H1 (cell line): ENCODE data around the gene CYTH1. TPM values are rescaled to one million over a fixed set of nuclear protein-coding genes. Genes with fewer than 3 reads are reported as not detected.

ENCODE experiments used
- BCL11A ChIP-seq, 2 experiments: IDR thresholded peaks; one replicate each; pipeline ENCODE4 v1.6.1; 2011; ENCODE audit warnings: low read depth in 2 of 2, low read length in 2 of 2, mild to moderate bottlenecking in 2 of 2
- EGR1 ChIP-seq: IDR thresholded peaks from 2 replicates; pipeline ENCODE4 v1.6.1; 2011; ENCODE audit warnings: low read depth, low read length, borderline replicate concordance
- HDAC6 ChIP-seq: IDR thresholded peaks from one replicate; pipeline ENCODE4 v1.7.1; 2012; ENCODE audit warnings: low read depth, mild to moderate bottlenecking, inconsistent platforms, low read length, moderate library complexity
- JUN ChIP-seq: IDR thresholded peaks from 2 replicates; pipeline ENCODE4 v1.6.1; 2011; ENCODE audit warnings: low read depth, mild to moderate bottlenecking, improper control_type of control experiment, low read length
- YY1 ChIP-seq: IDR thresholded peaks from 2 replicates; pipeline ENCODE4 v1.6.1; 2011; ENCODE audit warnings: low read depth, mild to moderate bottlenecking, low read length
- polyA plus RNA-seq, 7 experiments: library from polyadenylated mRNA; depleted of rRNA in 3 of 7; stranded (reverse) in 5 of 7; unstranded in 2 of 7; fragments of >200 nt in 5 of 7; fragments of 200-250 nt in 2 of 7; gene quantifications; 1 replicate in 5 of 7; 2 replicates in 1 of 7; 4 replicates in 1 of 7; pipeline versions ENCODE4 v1.2.1 to v1.2.3, GENCODE V29; 2011 to 2013; ENCODE audit warnings: missing spikeins in 2 of 7, mixed read lengths in 2 of 7
- total RNA-seq: library from RNA; stranded (reverse); fragmentation: NEBNext Ultra II Directional; extraction: Animal tissue kit (Norgen Biotek cat#: 25700); gene quantifications from 2 replicates; pipeline ENCODE4 v1.2.1, GENCODE V29; 2021
- TF ChIP-seq, protein P1 (sequence below): IDR thresholded peaks from 2 replicates; pipeline ENCODE4 v1.6.1; 2012; ENCODE audit warnings: low read length, inconsistent platforms

CYTH1 gene
- total and polyA plus RNA-seq, 2 of the 8 experiments (the other 6 are each of a cell fraction or from before 2014, with no cell fraction given), result 12.8 to 14.8 TPM

DNA sequence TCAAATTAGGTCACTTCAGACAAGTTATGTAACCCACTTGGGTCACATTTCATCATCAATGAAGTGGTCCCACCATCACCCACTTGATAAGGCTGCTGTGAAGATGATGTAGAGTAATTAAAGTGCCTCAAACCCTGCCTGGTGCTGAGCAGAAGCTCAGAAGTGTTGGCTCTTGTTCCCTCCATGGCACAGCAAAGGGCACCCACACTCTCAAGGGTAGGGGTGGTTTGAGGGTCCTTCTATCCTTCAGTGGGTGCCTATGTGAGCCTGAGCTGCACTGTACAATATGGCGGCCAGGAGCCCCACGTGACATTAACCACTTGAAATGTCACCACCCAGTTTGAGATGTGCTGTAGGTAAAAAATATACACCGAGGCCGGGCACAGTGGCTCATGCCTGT lies 71.5 kb downstream of the CYTH1 start (continued):
- TF ChIP-seq JUN, result no peak
- no peak for TF ChIP-seq HDAC6
- TF ChIP-seq EGR1, result no peak
- TF ChIP-seq, protein P1, sequence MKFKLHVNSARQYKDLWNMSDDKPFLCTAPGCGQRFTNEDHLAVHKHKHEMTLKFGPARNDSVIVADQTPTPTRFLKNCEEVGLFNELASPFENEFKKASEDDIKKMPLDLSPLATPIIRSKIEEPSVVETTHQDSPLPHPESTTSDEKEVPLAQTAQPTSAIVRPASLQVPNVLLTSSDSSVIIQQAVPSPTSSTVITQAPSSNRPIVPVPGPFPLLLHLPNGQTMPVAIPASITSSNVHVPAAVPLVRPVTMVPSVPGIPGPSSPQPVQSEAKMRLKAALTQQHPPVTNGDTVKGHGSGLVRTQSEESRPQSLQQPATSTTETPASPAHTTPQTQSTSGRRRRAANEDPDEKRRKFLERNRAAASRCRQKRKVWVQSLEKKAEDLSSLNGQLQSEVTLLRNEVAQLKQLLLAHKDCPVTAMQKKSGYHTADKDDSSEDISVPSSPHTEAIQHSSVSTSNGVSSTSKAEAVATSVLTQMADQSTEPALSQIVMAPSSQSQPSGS, result no peak
- no peak for TF ChIP-seq YY1
- TF ChIP-seq BCL11A (IDR thresholded peaks at IDR 0.05; ENCODE audit: low read depth in 2 of 2, low read length in 2 of 2), result no peak
